ENCODE data around the gene MACF1.

MACF1 gene

GRCh38 chr1:39213511-39214002, 9.1 kb downstream of the MACF1 start:
- DNase-seq (ENCODE audit: insufficient read length, low spot score) (peak; percentile 36), FAIRE-seq (no peak)

- no peak for DNase-seq (ENCODE audit: insufficient read length, low spot score)
- no peak for FAIRE-seq
Observed at GRCh38 chr1:39214021-39214713, 9.7 kb downstream of the MACF1 start.

- no peak for FAIRE-seq
Observed at GRCh38 chr1:39214714-39214997, 10.2 kb downstream of the MACF1 start.

GRCh38 chr1:39214998-39215873, 10.7 kb downstream of the MACF1 start:
- no peak for DNase-seq (ENCODE audit: insufficient read length, low spot score)
- FAIRE-seq: no peak

More at GRCh38 chr1:39214714-39214997, 10.2 kb downstream of the MACF1 start:
- no peak for DNase-seq (ENCODE audit: insufficient read length, low spot score)

- FAIRE-seq (no peak), DNase-seq (ENCODE audit: insufficient read length, low spot score) (no peak)
Observed at GRCh38 chr1:39216771-39217170, 12.3 kb downstream of the MACF1 start.

- FAIRE-seq: no peak
- DNase-seq (ENCODE audit: insufficient read length, low spot score): no peak
Observed at GRCh38 chr1:39220891-39221870, 16.7 kb downstream of the MACF1 start.

- no peak for DNase-seq (ENCODE audit: insufficient read length, low spot score)
- no peak for FAIRE-seq
Observed at GRCh38 chr1:39224295-39224829, 19.9 kb downstream of the MACF1 start.

- DNase-seq (ENCODE audit: insufficient read length, low spot score) (no peak), FAIRE-seq (no peak)
Observed at GRCh38 chr1:39226836-39227235, 22.3 kb downstream of the MACF1 start.

- FAIRE-seq (no peak), DNase-seq (ENCODE audit: insufficient read length, low spot score) (no peak)
Observed at GRCh38 chr1:39228252-39228651, 23.8 kb downstream of the MACF1 start.

- DNase-seq (ENCODE audit: insufficient read length, low spot score) (no peak), FAIRE-seq (no peak)
Observed at GRCh38 chr1:39229504-39229903, 25.0 kb downstream of the MACF1 start.

- FAIRE-seq: no peak
- DNase-seq (ENCODE audit: insufficient read length, low spot score): peak; percentile 35
Observed at GRCh38 chr1:39230261-39231190, 26.0 kb downstream of the MACF1 start.

GRCh38 chr1:39236971-39237370, 32.5 kb downstream of the MACF1 start:
- FAIRE-seq: no peak

GRCh38 chr1:39238476-39238875, 34.0 kb downstream of the MACF1 start:
- FAIRE-seq: no peak

More at GRCh38 chr1:39236971-39237370, 32.5 kb downstream of the MACF1 start:
- no peak for DNase-seq (ENCODE audit: insufficient read length, low spot score)

GRCh38 chr1:39239968-39240367, 35.5 kb downstream of the MACF1 start:
- FAIRE-seq (no peak), DNase-seq (ENCODE audit: insufficient read length, low spot score) (no peak)

More at GRCh38 chr1:39238476-39238875, 34.0 kb downstream of the MACF1 start:
- DNase-seq (ENCODE audit: insufficient read length, low spot score): no peak

- no peak for FAIRE-seq
Observed at GRCh38 chr1:39243302-39243701, 38.8 kb downstream of the MACF1 start.

GRCh38 chr1:39250460-39251240, 46.2 kb downstream of the MACF1 start:
- FAIRE-seq: no peak
- no peak for DNase-seq (ENCODE audit: insufficient read length, low spot score)

More at GRCh38 chr1:39243302-39243701, 38.8 kb downstream of the MACF1 start:
- DNase-seq (ENCODE audit: insufficient read length, low spot score): no peak

GRCh38 chr1:39255222-39255621, 50.7 kb downstream of the MACF1 start:
- FAIRE-seq: no peak
- DNase-seq (ENCODE audit: insufficient read length, low spot score): no peak

GRCh38 chr1:39258146-39258924, 53.8 kb downstream of the MACF1 start:
- FAIRE-seq (no peak), DNase-seq (ENCODE audit: insufficient read length, low spot score) (peak; percentile 80)

Data from HTR-8/SVneo (cell line).